ENCODE measurements around the gene ERMP1. TPM values are rescaled to one million over a fixed set of nuclear protein-coding genes. Genes with fewer than 3 reads are reported as not detected.

Gene ERMP1
- total RNA-seq, 1 donor from 2014 or later, result 7.6 TPM

GRCh38 chr9:5790923-5791322, 42.0 kb downstream of the ERMP1 start:
- Mint-ChIP-seq H3K4me3 (ENCODE audit: unreplicated experiment) (no peak overlapping the region), H3K36me3 (ENCODE audit: low read depth) (peaks cover 7% of the 10 kb centered on the region), H3K27me3 (ENCODE audit: low read depth) (no peaks in the 10 kb centered on the region), H3K9me3 (ENCODE audit: low read depth) (no peaks in the 10 kb centered on the region), H3K27ac (ENCODE audit: unreplicated experiment) (no peak overlapping the region), H3K4me1 (ENCODE audit: low read depth) (peaks cover 10% of the 10 kb centered on the region)
- no peak for DNase-seq (ENCODE audit: low spot score)
- TF ChIP-seq, protein P1, sequence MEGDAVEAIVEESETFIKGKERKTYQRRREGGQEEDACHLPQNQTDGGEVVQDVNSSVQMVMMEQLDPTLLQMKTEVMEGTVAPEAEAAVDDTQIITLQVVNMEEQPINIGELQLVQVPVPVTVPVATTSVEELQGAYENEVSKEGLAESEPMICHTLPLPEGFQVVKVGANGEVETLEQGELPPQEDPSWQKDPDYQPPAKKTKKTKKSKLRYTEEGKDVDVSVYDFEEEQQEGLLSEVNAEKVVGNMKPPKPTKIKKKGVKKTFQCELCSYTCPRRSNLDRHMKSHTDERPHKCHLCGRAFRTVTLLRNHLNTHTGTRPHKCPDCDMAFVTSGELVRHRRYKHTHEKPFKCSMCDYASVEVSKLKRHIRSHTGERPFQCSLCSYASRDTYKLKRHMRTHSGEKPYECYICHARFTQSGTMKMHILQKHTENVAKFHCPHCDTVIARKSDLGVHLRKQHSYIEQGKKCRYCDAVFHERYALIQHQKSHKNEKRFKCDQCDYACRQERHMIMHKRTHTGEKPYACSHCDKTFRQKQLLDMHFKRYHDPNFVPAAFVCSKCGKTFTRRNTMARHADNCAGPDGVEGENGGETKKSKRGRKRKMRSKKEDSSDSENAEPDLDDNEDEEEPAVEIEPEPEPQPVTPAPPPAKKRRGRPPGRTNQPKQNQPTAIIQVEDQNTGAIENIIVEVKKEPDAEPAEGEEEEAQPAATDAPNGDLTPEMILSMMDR (IDR thresholded peaks at IDR 0.05), result no peak

- Mint-ChIP-seq H3K4me3 (ENCODE audit: unreplicated experiment) (no peak overlapping the region), H3K27ac (ENCODE audit: unreplicated experiment) (no peak overlapping the region), H3K4me1 (ENCODE audit: low read depth) (peaks cover 10% of the 10 kb centered on the region), H3K27me3 (ENCODE audit: low read depth) (no peaks in the 10 kb centered on the region), H3K9me3 (ENCODE audit: low read depth) (no peaks in the 10 kb centered on the region), H3K36me3 (ENCODE audit: low read depth) (peaks cover 12% of the 10 kb centered on the region)
- DNase-seq (ENCODE audit: low spot score), result no peak
- TF ChIP-seq, protein P1 (IDR thresholded peaks at IDR 0.05), result no peak
Measured at GRCh38 chr9:5789489-5789888, 43.4 kb downstream of the ERMP1 start.

DNA sequence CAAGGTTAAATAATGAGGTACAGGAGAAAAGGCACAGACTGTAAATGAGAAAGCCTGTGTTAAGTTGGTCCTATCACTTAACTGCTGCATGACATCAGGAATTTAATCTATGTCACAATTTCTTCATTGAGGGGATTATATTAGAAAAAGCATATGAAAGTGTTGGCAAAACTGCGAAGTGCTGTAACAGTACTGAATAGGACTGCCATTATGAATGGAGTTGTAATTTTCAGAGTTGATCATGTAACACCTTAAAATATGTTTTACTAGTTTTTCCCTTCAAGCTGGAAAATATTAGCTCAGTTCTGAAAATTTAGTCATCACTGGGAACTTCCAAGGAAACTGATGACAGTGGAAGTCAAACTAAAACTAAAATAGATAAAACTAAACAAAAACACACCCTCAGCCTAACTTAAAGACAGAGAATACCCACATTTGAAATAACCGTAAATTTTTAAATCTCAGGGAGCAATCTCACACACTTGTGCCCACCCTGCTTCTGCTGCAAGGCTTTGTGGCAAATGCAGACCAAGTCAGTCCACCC, 45.1 kb downstream of the ERMP1 start:
- TF ChIP-seq, protein P1 (IDR thresholded peaks at IDR 0.05), result no peak
- Mint-ChIP-seq H3K27me3 (ENCODE audit: low read depth) (no peaks in the 10 kb centered on the region), H3K9me3 (ENCODE audit: low read depth) (peaks cover 4% of the 10 kb centered on the region), H3K4me1 (ENCODE audit: low read depth) (peaks cover 15% of the 10 kb centered on the region), H3K36me3 (ENCODE audit: low read depth) (peaks cover 18% of the 10 kb centered on the region), H3K27ac (ENCODE audit: unreplicated experiment) (no peak overlapping the region), H3K4me3 (ENCODE audit: unreplicated experiment) (no peak overlapping the region)
- no peak for DNase-seq (ENCODE audit: low spot score)

DNA sequence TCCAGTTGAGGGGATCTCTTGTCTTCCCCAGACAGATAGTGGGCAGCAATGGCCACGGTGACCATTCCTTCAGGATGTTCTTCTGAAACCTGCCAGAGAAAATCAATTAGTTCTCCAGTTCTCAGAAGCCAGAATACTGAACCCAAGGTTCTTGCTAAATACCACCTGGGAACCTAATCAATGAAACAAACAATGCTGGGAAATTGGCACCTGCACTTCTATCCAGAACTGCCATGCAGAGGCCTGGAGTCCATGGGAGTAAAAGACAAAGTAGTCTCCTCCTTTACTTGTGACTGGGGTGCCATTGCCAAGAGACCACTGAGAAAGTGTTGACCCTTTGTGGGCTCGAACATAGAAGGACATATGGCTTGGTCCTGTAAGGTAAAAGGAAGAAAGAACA, 45.7 kb downstream of the ERMP1 start:
- H3K27ac Mint-ChIP-seq (ENCODE audit: unreplicated experiment), result no peak overlapping the region
- peaks cover 22% of the 10 kb centered on the region for H3K36me3 Mint-ChIP-seq (ENCODE audit: low read depth)
- H3K4me3 Mint-ChIP-seq (ENCODE audit: unreplicated experiment), result no peak overlapping the region
- TF ChIP-seq, protein P1 (IDR thresholded peaks at IDR 0.05), result no peak
- H3K27me3 Mint-ChIP-seq (ENCODE audit: low read depth), result no peaks in the 10 kb centered on the region
- peaks cover 10% of the 10 kb centered on the region for H3K9me3 Mint-ChIP-seq (ENCODE audit: low read depth)
- peaks cover 15% of the 10 kb centered on the region for H3K4me1 Mint-ChIP-seq (ENCODE audit: low read depth)
- no peak for DNase-seq (ENCODE audit: low spot score)

- no peak overlapping the region for H3K27ac Mint-ChIP-seq (ENCODE audit: unreplicated experiment)
- H3K9me3 Mint-ChIP-seq (ENCODE audit: low read depth), result peaks cover 14% of the 10 kb centered on the region
- H3K36me3 Mint-ChIP-seq (ENCODE audit: low read depth), result peaks cover 27% of the 10 kb centered on the region
Measured at GRCh38 chr9:5786370-5787127, 46.4 kb downstream of the ERMP1 start.

More at GRCh38 chr9:5786370-5787127, 46.4 kb downstream of the ERMP1 start:
- peaks cover 15% of the 10 kb centered on the region for H3K4me1 Mint-ChIP-seq (ENCODE audit: low read depth)
- H3K27me3 Mint-ChIP-seq (ENCODE audit: low read depth), result no peaks in the 10 kb centered on the region
- no peak for DNase-seq (ENCODE audit: low spot score)
- H3K4me3 Mint-ChIP-seq (ENCODE audit: unreplicated experiment), result no peak overlapping the region
- TF ChIP-seq, protein P1 (IDR thresholded peaks at IDR 0.05), result no peak

Measured in chondrocyte (in vitro differentiated cells).